Stimulated activated CD8-positive, alpha-beta memory T cell treated with anti-CD3 and anti-CD28 coated beads, Interleukin-15, amount 100 ng/mL, for 24 hours (primary cell): ENCODE results near the gene GPR33.
"Not testable (repeated sequence)": the region's sequence is repeated elsewhere in the genome, so short reads cannot be mapped to it uniquely, and the experiment has no call there.

Experiments
- DNase-seq: peaks from one replicate; pipeline ENCODE4 v3.0.0-alpha.2; 2020; ENCODE audit warnings: low read depth

GPR33 gene

DNA sequence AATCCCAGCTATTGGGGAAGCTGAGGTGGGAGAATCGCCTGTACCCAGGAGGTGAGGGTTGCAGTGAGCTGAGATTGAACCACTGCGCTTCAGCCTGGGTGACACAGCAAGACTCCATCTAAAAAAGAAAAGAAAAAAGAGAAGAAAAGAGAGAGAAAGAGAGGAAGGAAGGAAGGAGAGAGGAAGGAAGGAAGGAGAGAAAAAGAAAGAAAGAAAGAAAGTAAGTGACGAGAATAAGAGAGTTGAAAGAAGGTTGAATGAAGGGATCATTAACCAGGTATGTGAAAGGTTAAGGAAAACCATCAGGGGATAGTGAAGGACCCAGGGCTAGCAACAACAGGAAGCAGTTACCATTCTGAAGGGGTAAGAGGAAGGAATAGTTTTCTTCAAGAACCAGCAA, 26.3 kb downstream of the GPR33 start:
- DNase-seq: no peak

GRCh38 chr14:31457665-31458659, 29.9 kb downstream of the GPR33 start:
- no peak for DNase-seq

DNA sequence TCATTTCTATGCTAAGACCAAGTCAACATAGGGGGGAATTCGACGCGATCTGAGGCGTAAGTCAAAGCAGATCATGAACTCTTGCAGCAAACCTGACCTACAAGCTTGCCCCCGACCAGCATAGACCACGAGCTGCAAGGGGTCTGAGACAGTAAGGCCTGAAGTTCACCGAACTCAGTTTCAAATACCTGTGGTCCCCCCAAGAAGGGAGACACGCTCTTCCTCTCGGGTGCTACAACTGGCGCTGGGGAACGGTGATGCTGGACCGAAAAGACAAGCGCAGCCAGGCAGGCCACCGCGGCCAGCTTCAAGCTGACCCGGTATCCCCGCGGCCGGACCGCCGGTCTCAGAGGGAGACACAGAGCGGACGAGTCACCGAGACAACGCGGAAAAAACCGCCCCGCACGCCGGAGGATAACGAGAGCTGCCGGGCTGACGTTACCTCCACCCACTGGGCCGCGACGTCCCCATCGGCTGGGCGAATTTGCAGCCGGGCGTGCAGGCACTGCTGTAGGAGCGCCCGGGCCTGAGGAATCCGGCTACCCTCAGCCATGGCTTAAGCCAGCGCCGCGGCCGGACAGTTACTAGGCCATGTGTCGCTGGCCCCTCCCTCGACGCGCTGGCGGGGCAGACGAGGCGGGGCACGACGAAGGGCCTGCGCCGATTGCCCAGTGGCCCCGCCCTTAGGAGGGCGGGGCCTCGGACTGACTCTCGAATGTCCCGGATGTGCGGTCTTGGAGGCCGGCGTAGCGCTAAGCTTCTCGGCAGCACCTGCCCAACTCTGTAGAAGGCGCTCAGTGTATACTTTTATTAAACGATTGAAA, 30.8 kb downstream of the GPR33 start, which contains the start of gene DTD2:
DTD2 (minus strand) TSS at position 666 of the 824 bp plus-strand sequence; CDS start at position 553, 113 bp downstream.
- DNase-seq: peak; percentile 79

- no peak for DNase-seq
Measured at GRCh38 chr14:31449971-31450610, 37.7 kb downstream of the GPR33 start.

DNA sequence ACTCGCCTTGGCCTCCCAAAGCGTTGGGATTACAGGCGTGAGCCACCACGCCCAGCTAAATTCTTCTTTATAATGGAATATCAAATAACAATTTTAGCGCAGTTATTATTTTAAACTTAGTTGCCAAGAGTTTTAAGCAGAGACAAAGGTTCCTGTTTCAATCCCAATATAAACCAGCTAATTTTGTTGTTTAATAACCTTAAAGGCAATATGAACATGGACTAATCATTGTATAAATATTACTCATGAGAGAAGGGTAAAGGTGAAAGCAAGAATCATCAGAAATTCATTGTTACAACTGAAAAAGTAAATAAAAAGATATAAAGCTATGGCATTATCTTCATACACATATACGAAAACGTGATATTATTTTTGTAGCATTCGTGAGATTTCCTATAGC, 38.7 kb downstream of the GPR33 start:
- DNase-seq: no peak

- DNase-seq: no peak
Measured at GRCh38 chr14:31445703-31446102, 42.1 kb downstream of the GPR33 start.

GRCh38 chr14:31442284-31442683, 45.6 kb downstream of the GPR33 start:
- DNase-seq: no peak

GRCh38 chr14:31441273-31442111, 46.3 kb downstream of the GPR33 start:
- no peak for DNase-seq

GRCh38 chr14:31440280-31440679, 47.6 kb downstream of the GPR33 start:
- no peak for DNase-seq

DNA sequence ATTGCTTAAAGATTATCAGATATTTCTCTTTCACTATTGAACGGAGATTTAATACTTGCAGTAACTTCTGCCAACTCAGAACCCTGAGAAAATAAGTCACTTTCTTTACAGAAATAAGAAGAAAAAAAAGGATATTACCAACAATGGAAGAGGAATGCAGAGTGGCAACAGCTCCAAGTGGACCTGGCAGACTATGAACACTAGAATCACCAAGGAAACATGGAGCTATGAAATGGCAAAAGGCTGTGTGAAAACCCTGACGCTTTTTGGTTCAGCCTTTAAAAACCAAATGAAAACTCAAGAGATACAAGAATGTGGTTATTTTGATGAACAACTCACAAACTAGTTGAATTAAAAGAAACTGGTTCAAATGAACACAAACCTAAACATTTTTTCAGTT, 48.3 kb downstream of the GPR33 start:
- DNase-seq: no peak

GRCh38 chr14:31437045-31437691, 50.7 kb downstream of the GPR33 start:
- not testable (repeated sequence) for DNase-seq

DNA sequence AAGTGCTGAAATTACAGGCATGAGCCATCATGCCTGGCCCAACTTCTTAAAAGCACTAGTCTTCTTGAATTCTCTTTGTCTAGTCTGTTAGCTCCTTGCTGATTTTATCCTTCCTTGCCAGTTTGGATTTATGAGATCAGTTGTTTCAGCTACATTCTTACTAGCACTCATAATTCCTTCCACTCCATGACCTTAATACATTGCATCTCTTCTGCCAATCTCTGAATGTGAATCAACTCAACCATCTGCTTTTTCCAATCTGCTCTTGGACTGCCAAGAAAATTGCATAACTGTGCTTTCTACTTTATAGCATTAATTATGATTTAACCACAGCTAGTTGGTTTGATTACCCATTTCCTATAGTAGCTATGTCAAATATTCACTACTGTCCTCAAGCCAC, 52.6 kb downstream of the GPR33 start:
- no peak for DNase-seq
